ENCODE measurements around the gene PLCH2. TPM values are rescaled to one million over a fixed set of nuclear protein-coding genes. Genes with fewer than 3 reads are reported as not detected.

The PLCH2 gene
- total RNA-seq, 1 experiment from 2014 or later: 7.2 TPM

DNA sequence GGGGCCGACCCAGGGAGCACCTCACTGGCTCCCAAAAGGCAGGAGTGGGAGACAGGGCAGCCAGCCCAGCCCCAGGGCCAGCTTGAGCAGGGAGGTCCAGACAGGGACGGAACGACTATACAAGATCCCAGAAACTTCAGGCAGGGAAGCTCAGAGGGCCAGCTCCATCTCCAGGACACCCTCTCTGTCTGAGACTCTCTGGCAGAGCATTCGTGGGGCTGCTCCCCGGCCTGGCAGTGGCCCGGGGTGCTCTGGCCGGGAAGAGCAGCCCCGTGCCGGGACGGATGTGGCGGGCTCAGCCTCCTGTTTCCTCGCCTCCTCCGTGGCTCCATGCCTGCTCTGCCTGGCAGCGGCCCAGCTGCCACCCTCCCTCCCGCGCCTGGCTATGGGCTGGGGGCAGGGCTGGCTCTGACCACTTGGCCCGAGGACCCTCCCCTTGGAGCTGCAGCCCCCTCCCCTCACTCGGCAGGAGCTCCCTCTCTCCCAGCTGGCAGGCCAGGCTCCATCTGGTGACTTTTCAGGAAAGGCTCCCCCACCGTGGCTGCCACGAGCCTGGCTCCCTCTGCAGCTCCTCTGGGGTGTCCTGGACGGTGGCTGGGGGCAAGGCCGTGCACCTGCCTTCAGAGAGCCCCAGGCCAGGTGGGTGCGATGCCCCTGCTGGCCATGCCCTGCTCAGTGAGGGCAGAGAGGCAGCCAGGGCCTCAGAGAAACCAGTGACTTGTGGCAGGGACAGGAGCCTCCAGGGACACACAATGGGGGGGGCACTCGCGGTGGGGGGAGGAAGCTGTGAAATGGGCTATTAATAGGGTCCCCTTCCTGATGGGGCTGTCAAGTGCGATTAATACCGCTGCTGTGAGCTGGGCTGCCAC lies 5.6 kb upstream of the PLCH2 start:
- H4K20me1 ChIP-seq (ENCODE audit: low read length): peaks cover 10% of the 10 kb centered on the region
- DNase-seq: no peak
- intact Hi-C loops (cut with micrococcal nuclease): no loop called here
- ChIA-PET CTCF (no interaction called here), POLR2A (ENCODE audit: unreplicated experiment) (interaction anchor here (0.7 kb wide), 1 partner anchor 56 kb away, joined by 4 read pairs; no protein-coding TSS in a partner anchor)
- H3K9me3 ChIP-seq (ENCODE audit: low read length): no peaks in the 10 kb centered on the region
- no peaks in the 10 kb centered on the region for H3K4me1 ChIP-seq (ENCODE audit: insufficient read depth, low read length)
- H3K9me2 ChIP-seq (replicated peaks; ENCODE audit: low read length): no peaks in the 10 kb centered on the region
- H3K27ac ChIP-seq (ENCODE audit: low read length): no peak overlapping the region
- no peak for TF ChIP-seq EZH2phosphoT487 (IDR thresholded peaks at IDR 0.05; ENCODE audit: borderline replicate concordance, low read length)
- no peak for TF ChIP-seq EZH2 (IDR thresholded peaks at IDR 0.05; ENCODE audit: low read length, unreplicated experiment)
- TF ChIP-seq, protein P1, sequence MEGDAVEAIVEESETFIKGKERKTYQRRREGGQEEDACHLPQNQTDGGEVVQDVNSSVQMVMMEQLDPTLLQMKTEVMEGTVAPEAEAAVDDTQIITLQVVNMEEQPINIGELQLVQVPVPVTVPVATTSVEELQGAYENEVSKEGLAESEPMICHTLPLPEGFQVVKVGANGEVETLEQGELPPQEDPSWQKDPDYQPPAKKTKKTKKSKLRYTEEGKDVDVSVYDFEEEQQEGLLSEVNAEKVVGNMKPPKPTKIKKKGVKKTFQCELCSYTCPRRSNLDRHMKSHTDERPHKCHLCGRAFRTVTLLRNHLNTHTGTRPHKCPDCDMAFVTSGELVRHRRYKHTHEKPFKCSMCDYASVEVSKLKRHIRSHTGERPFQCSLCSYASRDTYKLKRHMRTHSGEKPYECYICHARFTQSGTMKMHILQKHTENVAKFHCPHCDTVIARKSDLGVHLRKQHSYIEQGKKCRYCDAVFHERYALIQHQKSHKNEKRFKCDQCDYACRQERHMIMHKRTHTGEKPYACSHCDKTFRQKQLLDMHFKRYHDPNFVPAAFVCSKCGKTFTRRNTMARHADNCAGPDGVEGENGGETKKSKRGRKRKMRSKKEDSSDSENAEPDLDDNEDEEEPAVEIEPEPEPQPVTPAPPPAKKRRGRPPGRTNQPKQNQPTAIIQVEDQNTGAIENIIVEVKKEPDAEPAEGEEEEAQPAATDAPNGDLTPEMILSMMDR (conservative IDR thresholded peaks at IDR 0.05; ENCODE audit: low read depth, low read length): no peak
- H2AFZ ChIP-seq (ENCODE audit: low read length): no peak overlapping the region
- H3K4me2 ChIP-seq (ENCODE audit: low read length): no peak overlapping the region
- H3F3A ChIP-seq (ENCODE audit: low read length, unreplicated experiment): no peaks in the 10 kb centered on the region
- no peak; the same call in 1 of the 2 replicates for ATAC-seq
- no peaks in the 10 kb centered on the region for H3K79me2 ChIP-seq (ENCODE audit: low read length)
- H3K9ac ChIP-seq (ENCODE audit: low read length): no peak overlapping the region
- no peaks in the 10 kb centered on the region for H3K36me3 ChIP-seq (ENCODE audit: low read depth, low read length)
- BruUV-seq (replicated peaks): no TSS peak
- no peak overlapping the region for H3K4me3 ChIP-seq (ENCODE audit: low read length)
- H3K27me3 ChIP-seq (ENCODE audit: low read length): no peaks in the 10 kb centered on the region

DNA sequence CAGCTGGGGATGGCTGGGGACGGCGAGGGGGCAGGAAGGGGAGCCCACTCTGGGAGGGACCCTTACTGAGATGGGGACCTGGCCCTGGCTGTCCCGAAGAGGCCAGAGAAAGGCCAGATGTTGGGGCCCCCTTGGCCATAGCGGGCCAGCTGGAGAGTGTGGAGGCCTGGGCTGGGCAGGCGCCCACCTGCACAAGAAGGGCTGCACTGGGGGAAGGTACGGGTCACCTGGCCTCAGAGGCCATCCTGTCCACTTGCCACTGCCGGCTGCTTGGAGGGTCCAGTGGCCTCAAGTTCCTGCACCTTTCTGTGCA lies 5.0 kb upstream of the PLCH2 start:
- peaks cover 10% of the 10 kb centered on the region for H4K20me1 ChIP-seq (ENCODE audit: low read length)
- no peak overlapping the region for H3K9ac ChIP-seq (ENCODE audit: low read length)
- intact Hi-C loops (cut with micrococcal nuclease): no loop called here
- H3K27ac ChIP-seq (ENCODE audit: low read length): no peak overlapping the region
- H3K36me3 ChIP-seq (ENCODE audit: low read depth, low read length): no peaks in the 10 kb centered on the region
- H2AFZ ChIP-seq (ENCODE audit: low read length): no peak overlapping the region
- no peaks in the 10 kb centered on the region for H3K27me3 ChIP-seq (ENCODE audit: low read length)
- H3K79me2 ChIP-seq (ENCODE audit: low read length): no peaks in the 10 kb centered on the region
- TF ChIP-seq, protein P1 (conservative IDR thresholded peaks at IDR 0.05; ENCODE audit: low read depth, low read length): no peak
- H3K4me1 ChIP-seq (ENCODE audit: insufficient read depth, low read length): no peaks in the 10 kb centered on the region
- POLR2A ChIA-PET (ENCODE audit: unreplicated experiment): no interaction called here
- no peaks in the 10 kb centered on the region for H3F3A ChIP-seq (ENCODE audit: low read length, unreplicated experiment)
- BruUV-seq (replicated peaks): no TSS peak
- no peak for DNase-seq
- H3K4me3 ChIP-seq (ENCODE audit: low read length): no peak overlapping the region
- no peaks in the 10 kb centered on the region for H3K9me3 ChIP-seq (ENCODE audit: low read length)
- CTCF ChIA-PET: no interaction called here
- no peak for ATAC-seq
- H3K4me2 ChIP-seq (ENCODE audit: low read length): no peak overlapping the region
- H3K9me2 ChIP-seq (replicated peaks; ENCODE audit: low read length): no peaks in the 10 kb centered on the region

DNA sequence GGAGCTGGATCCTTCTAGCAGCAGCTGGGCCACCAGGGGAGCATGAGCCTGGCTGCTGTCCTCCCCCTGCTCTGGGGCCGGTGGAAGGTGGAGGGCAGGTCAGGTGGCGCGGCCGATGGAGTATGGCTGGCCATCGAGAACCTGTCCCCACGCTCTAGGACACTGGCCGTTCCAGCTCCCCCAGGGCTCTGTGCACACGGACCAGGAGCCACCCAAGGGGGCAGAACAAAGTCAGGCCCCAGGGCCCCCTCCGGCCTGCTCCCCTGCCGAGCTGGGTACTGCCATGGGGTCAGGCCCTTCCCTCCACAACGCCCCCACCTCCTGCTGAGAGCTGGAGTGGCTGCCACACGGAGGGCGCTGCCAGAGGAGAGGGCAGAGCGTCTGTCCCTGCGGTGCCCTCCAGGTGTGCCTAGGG lies 4.5 kb upstream of the PLCH2 start:
- no TSS peak for BruUV-seq (replicated peaks)
- Histone ChIP-seq H3F3A (ENCODE audit: low read length, unreplicated experiment) (no peaks in the 10 kb centered on the region), H3K4me2 (ENCODE audit: low read length) (no peak overlapping the region), H3K4me1 (ENCODE audit: insufficient read depth, low read length) (no peaks in the 10 kb centered on the region), H2AFZ (ENCODE audit: low read length) (no peak overlapping the region), H3K9me2 (replicated peaks; ENCODE audit: low read length) (no peaks in the 10 kb centered on the region), H3K36me3 (ENCODE audit: low read depth, low read length) (no peaks in the 10 kb centered on the region), H3K4me3 (ENCODE audit: low read length) (no peak overlapping the region), H3K79me2 (ENCODE audit: low read length) (no peaks in the 10 kb centered on the region), H4K20me1 (ENCODE audit: low read length) (peaks cover 10% of the 10 kb centered on the region), H3K27ac (ENCODE audit: low read length) (no peak overlapping the region), H3K9me3 (ENCODE audit: low read length) (no peaks in the 10 kb centered on the region), H3K9ac (ENCODE audit: low read length) (no peak overlapping the region), H3K27me3 (ENCODE audit: low read length) (no peaks in the 10 kb centered on the region)
- intact Hi-C loops (cut with micrococcal nuclease): no loop called here
- no peak for ATAC-seq
- TF ChIP-seq, protein P1 (conservative IDR thresholded peaks at IDR 0.05; ENCODE audit: low read depth, low read length): no peak
- TF ChIP-seq EZH2 (IDR thresholded peaks at IDR 0.05; ENCODE audit: low read length, unreplicated experiment) (no peak), EZH2phosphoT487 (IDR thresholded peaks at IDR 0.05; ENCODE audit: borderline replicate concordance, low read length) (no peak)
- DNase-seq: no peak
- CTCF ChIA-PET: no interaction called here
- POLR2A ChIA-PET (ENCODE audit: unreplicated experiment): no interaction called here

Data from PC-3 (cell line).